Lower leg skin (tissue), 3 donors: ENCODE results near the gene NOTCH2.

ENCODE experiments used
- POLR2A ChIP-seq, 2 donors: fragments of 450-650 bp; IDR thresholded peaks; one replicate each; pipeline ENCODE4 v1.6.1; 2016 to 2017; ENCODE audit warnings: antibody characterized with exemption in 2 of 2, mild to moderate bottlenecking in 1 of 2, moderate library complexity in 1 of 2
- TF ChIP-seq, protein P1 (sequence below), 3 donors: fragments of 450-650 bp; IDR thresholded peaks; one replicate each; pipeline ENCODE4 v1.5.1; 2016; ENCODE audit warnings: antibody characterized with exemption in 3 of 3, mild to moderate bottlenecking in 3 of 3, moderate library complexity in 2 of 3

DNA sequence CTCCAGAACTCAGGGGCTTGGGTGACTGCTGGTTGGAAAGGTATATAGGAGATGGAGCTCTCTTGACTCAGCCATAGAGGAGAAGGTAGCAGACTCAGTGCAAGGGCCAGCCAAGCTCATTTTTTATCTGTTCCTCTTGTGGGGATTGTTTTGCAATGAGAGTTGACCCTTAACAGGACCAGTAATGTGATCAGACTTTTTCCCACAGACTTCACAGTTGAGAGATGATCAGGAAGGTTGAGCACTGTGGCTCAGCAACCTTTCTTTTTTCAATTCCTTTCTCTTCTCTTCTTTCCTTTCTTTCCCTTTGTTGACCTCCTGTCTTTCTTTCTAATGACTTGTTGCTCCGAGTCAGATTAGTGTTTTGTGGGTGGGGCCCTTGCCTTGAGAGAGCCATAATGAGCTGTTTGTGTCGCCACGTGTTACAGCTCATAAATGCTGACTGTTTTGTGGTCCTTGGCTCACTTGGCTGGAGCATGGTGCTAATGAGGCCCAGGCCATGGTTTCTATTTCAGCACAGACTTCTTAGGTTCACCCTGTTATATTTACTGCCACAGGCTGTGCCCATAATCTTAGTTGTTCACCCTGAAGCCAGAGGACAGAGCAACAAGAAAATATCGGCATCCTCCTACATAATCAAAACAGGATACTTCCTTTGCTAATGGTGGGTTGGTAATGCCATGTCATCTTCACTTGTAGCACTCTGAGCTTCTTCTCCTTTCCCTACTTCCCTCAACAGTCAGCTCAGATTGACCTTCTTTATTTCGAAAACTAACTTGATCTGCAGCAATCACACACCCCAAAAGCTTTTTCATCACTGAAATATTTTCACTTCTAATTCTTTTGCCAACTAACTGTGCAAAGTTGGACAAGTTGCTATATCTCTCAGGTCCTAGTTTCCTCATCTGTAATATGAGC is 187.1 kb downstream of the NOTCH2 start:
- TF ChIP-seq POLR2A (IDR thresholded peaks at IDR 0.05) = no peak
- TF ChIP-seq, protein P1, sequence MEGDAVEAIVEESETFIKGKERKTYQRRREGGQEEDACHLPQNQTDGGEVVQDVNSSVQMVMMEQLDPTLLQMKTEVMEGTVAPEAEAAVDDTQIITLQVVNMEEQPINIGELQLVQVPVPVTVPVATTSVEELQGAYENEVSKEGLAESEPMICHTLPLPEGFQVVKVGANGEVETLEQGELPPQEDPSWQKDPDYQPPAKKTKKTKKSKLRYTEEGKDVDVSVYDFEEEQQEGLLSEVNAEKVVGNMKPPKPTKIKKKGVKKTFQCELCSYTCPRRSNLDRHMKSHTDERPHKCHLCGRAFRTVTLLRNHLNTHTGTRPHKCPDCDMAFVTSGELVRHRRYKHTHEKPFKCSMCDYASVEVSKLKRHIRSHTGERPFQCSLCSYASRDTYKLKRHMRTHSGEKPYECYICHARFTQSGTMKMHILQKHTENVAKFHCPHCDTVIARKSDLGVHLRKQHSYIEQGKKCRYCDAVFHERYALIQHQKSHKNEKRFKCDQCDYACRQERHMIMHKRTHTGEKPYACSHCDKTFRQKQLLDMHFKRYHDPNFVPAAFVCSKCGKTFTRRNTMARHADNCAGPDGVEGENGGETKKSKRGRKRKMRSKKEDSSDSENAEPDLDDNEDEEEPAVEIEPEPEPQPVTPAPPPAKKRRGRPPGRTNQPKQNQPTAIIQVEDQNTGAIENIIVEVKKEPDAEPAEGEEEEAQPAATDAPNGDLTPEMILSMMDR (IDR thresholded peaks at IDR 0.05) = no peak
